ENCODE measurements around the gene LRRC7.

GRCh38 chr1:69673321-69673720, 105.6 kb downstream of the LRRC7 start:
- no peak for TF ChIP-seq POLR2A (IDR thresholded peaks at IDR 0.05; ENCODE audit: control extremely low read depth in 1 of 2, low read depth in 2 of 2, low read length in 2 of 2)
- TF ChIP-seq, protein P1, sequence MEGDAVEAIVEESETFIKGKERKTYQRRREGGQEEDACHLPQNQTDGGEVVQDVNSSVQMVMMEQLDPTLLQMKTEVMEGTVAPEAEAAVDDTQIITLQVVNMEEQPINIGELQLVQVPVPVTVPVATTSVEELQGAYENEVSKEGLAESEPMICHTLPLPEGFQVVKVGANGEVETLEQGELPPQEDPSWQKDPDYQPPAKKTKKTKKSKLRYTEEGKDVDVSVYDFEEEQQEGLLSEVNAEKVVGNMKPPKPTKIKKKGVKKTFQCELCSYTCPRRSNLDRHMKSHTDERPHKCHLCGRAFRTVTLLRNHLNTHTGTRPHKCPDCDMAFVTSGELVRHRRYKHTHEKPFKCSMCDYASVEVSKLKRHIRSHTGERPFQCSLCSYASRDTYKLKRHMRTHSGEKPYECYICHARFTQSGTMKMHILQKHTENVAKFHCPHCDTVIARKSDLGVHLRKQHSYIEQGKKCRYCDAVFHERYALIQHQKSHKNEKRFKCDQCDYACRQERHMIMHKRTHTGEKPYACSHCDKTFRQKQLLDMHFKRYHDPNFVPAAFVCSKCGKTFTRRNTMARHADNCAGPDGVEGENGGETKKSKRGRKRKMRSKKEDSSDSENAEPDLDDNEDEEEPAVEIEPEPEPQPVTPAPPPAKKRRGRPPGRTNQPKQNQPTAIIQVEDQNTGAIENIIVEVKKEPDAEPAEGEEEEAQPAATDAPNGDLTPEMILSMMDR (IDR thresholded peaks at IDR 0.05; ENCODE audit: control extremely low read depth in 1 of 3, insufficient read depth in 1 of 3, low read depth in 1 of 3, low read length in 3 of 3), result no peak
- TF ChIP-seq GTF2F1 (IDR thresholded peaks at IDR 0.05; ENCODE audit: borderline replicate concordance, low read depth, low read length), result no peak
- TF ChIP-seq ZNF274 (IDR thresholded peaks at IDR 0.05; ENCODE audit: borderline replicate concordance, extremely low read depth, low read length), result no peak
- TF ChIP-seq MAFK (IDR thresholded peaks at IDR 0.05; ENCODE audit: low read depth, low read length), result no peak
- no peak for TF ChIP-seq TAF1 (IDR thresholded peaks at IDR 0.05; ENCODE audit: low read depth, low read length)
- no peak for TF ChIP-seq RNF2 (IDR thresholded peaks at IDR 0.05; ENCODE audit: borderline replicate concordance, low read depth, low read length, missing control alignments, poor library complexity, severe bottlenecking)
- no peak for TF ChIP-seq RAD21 (IDR thresholded peaks at IDR 0.05 in 1 of 2, conservative IDR thresholded peaks at IDR 0.05 in 1 of 2; ENCODE audit: low read depth in 2 of 2, low read length in 2 of 2)
- TF ChIP-seq CBX8 (IDR thresholded peaks at IDR 0.05; ENCODE audit: borderline replicate concordance, low read depth, low read length), result no peak
- no peak for TF ChIP-seq EP300 (IDR thresholded peaks at IDR 0.05; ENCODE audit: borderline replicate concordance in 1 of 2, low read depth in 2 of 2, low read length in 2 of 2)
- no peak for TF ChIP-seq CHD2 (IDR thresholded peaks at IDR 0.05; ENCODE audit: low read length)
